Measurements from ENCODE around the gene CMPK2.

The CMPK2 gene

GRCh38 chr2:6808426-6808825 lies 57.3 kb downstream of the CMPK2 start:
- DNase-seq (ENCODE audit: low read depth), result no peak
- H3K4me3 ChIP-seq (ENCODE audit: low read depth, low read length), result no peak overlapping the region
- no peak for TF ChIP-seq CTCF (IDR thresholded peaks at IDR 0.05; ENCODE audit: insufficient read depth, low read depth, low read length, missing control alignments)

- DNase-seq (ENCODE audit: low read depth), result no peak
- no peak overlapping the region for H3K4me3 ChIP-seq (ENCODE audit: low read depth, low read length)
- TF ChIP-seq CTCF (IDR thresholded peaks at IDR 0.05; ENCODE audit: insufficient read depth, low read depth, low read length, missing control alignments), result no peak
These were observed 59.1 kb downstream of the CMPK2 start for GRCh38 chr2:6806604-6807003.

- DNase-seq (ENCODE audit: low read depth), result no peak
- no peak for TF ChIP-seq CTCF (IDR thresholded peaks at IDR 0.05; ENCODE audit: insufficient read depth, low read depth, low read length, missing control alignments)
- no peak overlapping the region for H3K4me3 ChIP-seq (ENCODE audit: low read depth, low read length)
These were observed 65.2 kb downstream of the CMPK2 start for GRCh38 chr2:6800553-6800952.

All from GM12865 (cell line).